ENCODE results near the gene SPA17. TPM values are rescaled to one million over a fixed set of nuclear protein-coding genes. Genes with fewer than 3 reads are reported as not detected.

SPA17 gene
- total and polyA plus RNA-seq, 2 of the 8 experiments (the other 6 are each of a cell fraction or from before 2014, with no cell fraction given) = 3.7 to 5.2 TPM

GRCh38 chr11:124746621-124747243 is 73.0 kb downstream of the SPA17 start (continued):
- TF ChIP-seq E2F6 (IDR thresholded peaks at IDR 0.05) (no peak; the same call in 1 of the 2 replicates), CBX8 (IDR thresholded peaks at IDR 0.05; ENCODE audit: borderline replicate concordance, low read depth, low read length) (no peak), SIN3A (conservative IDR thresholded peaks at IDR 0.05 in 1 of 2, IDR thresholded peaks at IDR 0.05 in 1 of 2; ENCODE audit: low read depth in 1 of 2, low read length in 2 of 2) (peak in 1 of 2 experiments; percentile 59; a peak in 2 of 4 replicates), CHD2 (IDR thresholded peaks at IDR 0.05; ENCODE audit: low read length) (peak; percentile 23; the same call in 1 of the 2 replicates), TAF1 (IDR thresholded peaks at IDR 0.05; ENCODE audit: low read depth, low read length) (0 out of 2 replicates have a peak, but pooled peaks have one; percentile 28), PHF8 (conservative IDR thresholded peaks at IDR 0.05; ENCODE audit: low read depth, low read length) (no peak), CHD1 (IDR thresholded peaks at IDR 0.05; ENCODE audit: low read depth, low read length) (no peak), USF2 (IDR thresholded peaks at IDR 0.05; ENCODE audit: low read length) (no peak), SAP30 (IDR thresholded peaks at IDR 0.05; ENCODE audit: insufficient read depth, insufficient replicate concordance, low read length) (no peak), CBX5 (IDR thresholded peaks at IDR 0.05; ENCODE audit: low read depth, low read length) (no peak), JUND (IDR thresholded peaks at IDR 0.05; ENCODE audit: low read length) (no peak), ZNF274 (IDR thresholded peaks at IDR 0.05; ENCODE audit: borderline replicate concordance, extremely low read depth, low read length) (no peak), MAFK (IDR thresholded peaks at IDR 0.05; ENCODE audit: low read depth, low read length) (no peak), KDM5A (IDR thresholded peaks at IDR 0.05; ENCODE audit: low read length) (no peak; the same call in 1 of the 2 replicates), RFX5 (IDR thresholded peaks at IDR 0.05; ENCODE audit: borderline replicate concordance, low read depth, low read length) (no peak), GTF2F1 (IDR thresholded peaks at IDR 0.05; ENCODE audit: borderline replicate concordance, low read depth, low read length) (peak; percentile 50; the same call in 1 of the 2 replicates), CEBPB (IDR thresholded peaks at IDR 0.05; ENCODE audit: low read depth, low read length) (no peak), RNF2 (IDR thresholded peaks at IDR 0.05; ENCODE audit: borderline replicate concordance, low read depth, low read length, missing control alignments, poor library complexity, severe bottlenecking) (no peak)

Measured in H1 (cell line).